SU-DHL-6 (cell line): ENCODE data around the gene CCDC187.

ENCODE experiments used
- EZH2phosphoT487 ChIP-seq: fragments of 200-600 bp; sonication (generic), shearing (Covaris generic); conservative IDR thresholded peaks from 2 replicates; pipeline ENCODE4 v1.6.1; 2018; ENCODE audit warnings: mild to moderate bottlenecking, antibody characterized with exemption, low read length, moderate library complexity, mixed read lengths
- TF ChIP-seq, protein P1 (sequence below): fragments of 200-600 bp; sonication (generic); IDR thresholded peaks from one replicate; pipeline ENCODE4 v1.5.1; 2017; ENCODE audit warnings: antibody characterized with exemption, mild to moderate bottlenecking, low read length, moderate library complexity; ENCODE audit not compliant: insufficient read depth, poor library complexity, severe bottlenecking

DNA sequence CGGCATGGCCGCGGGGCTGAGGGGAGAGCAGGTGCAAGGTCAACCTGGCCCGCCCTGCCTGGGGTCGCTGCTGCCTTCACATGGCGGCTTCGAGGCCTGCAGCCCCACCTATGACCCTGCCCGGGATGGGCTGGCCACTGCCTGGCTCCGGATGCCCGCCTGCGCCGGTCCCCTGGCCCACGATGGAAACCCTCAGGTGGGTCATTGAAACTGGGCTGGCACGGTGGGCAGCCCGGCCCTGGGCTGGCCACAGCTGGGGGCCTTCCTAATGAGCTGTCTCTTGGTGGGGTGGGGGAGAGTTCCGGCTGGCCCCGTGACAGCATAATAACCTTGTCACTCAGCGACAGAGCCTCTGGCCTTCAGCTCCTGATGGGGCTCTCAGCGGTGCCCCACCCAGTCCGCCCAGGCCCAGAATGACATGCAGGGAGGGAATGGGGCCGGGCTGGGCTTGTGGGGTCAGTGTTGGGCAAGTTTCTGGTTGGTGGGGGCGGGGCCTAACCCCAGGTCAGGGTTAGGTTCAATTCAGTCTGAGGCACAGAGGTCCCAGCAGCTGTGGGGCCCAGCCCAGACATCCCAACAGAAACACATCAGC, at the start of gene CCDC187:
- TF ChIP-seq, protein P1, sequence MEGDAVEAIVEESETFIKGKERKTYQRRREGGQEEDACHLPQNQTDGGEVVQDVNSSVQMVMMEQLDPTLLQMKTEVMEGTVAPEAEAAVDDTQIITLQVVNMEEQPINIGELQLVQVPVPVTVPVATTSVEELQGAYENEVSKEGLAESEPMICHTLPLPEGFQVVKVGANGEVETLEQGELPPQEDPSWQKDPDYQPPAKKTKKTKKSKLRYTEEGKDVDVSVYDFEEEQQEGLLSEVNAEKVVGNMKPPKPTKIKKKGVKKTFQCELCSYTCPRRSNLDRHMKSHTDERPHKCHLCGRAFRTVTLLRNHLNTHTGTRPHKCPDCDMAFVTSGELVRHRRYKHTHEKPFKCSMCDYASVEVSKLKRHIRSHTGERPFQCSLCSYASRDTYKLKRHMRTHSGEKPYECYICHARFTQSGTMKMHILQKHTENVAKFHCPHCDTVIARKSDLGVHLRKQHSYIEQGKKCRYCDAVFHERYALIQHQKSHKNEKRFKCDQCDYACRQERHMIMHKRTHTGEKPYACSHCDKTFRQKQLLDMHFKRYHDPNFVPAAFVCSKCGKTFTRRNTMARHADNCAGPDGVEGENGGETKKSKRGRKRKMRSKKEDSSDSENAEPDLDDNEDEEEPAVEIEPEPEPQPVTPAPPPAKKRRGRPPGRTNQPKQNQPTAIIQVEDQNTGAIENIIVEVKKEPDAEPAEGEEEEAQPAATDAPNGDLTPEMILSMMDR: no peak
- no peak for TF ChIP-seq EZH2phosphoT487
